Stimulated activated CD8-positive, alpha-beta memory T cell treated with anti-CD3 and anti-CD28 coated beads, Interleukin-7, amount 100 ng/mL, for 24 hours (primary cell): Measurements from ENCODE around the gene CDH4.

Experiments used
- DNase-seq: peaks from one replicate; pipeline ENCODE4 v3.0.0-alpha.2; 2020; ENCODE audit warnings: low read depth

CDH4 gene

GRCh38 chr20:61917474-61918145 is 665.5 kb downstream of the CDH4 start:
- DNase-seq, result no peak

- no peak for DNase-seq
Measured at GRCh38 chr20:61918548-61918947, 666.5 kb downstream of the CDH4 start.

GRCh38 chr20:61919239-61919638 is 667.2 kb downstream of the CDH4 start:
- no peak for DNase-seq

- no peak for DNase-seq
Measured at GRCh38 chr20:61919675-61920365, 667.8 kb downstream of the CDH4 start.

GRCh38 chr20:61922411-61922810 is 670.4 kb downstream of the CDH4 start:
- DNase-seq, result no peak

GRCh38 chr20:61922936-61923335 is 670.9 kb downstream of the CDH4 start:
- DNase-seq, result no peak

GRCh38 chr20:61923371-61924166 is 671.5 kb downstream of the CDH4 start:
- DNase-seq, result no peak

GRCh38 chr20:61924211-61924857 is 672.3 kb downstream of the CDH4 start:
- no peak for DNase-seq

- DNase-seq, result no peak
Measured at GRCh38 chr20:61924858-61925554, 672.9 kb downstream of the CDH4 start.

GRCh38 chr20:61925555-61926252 is 673.6 kb downstream of the CDH4 start:
- DNase-seq, result no peak

- no peak for DNase-seq
Measured at GRCh38 chr20:61926253-61926613, 674.2 kb downstream of the CDH4 start.

- DNase-seq, result no peak
Measured at GRCh38 chr20:61926796-61927192, 674.7 kb downstream of the CDH4 start.

GRCh38 chr20:61927193-61927825 is 675.2 kb downstream of the CDH4 start:
- no peak for DNase-seq

- DNase-seq, result no peak
Measured at GRCh38 chr20:61927826-61928541, 675.9 kb downstream of the CDH4 start.

- no peak for DNase-seq
Measured at GRCh38 chr20:61929561-61929960, 677.5 kb downstream of the CDH4 start.

GRCh38 chr20:61929971-61930666 is 678.1 kb downstream of the CDH4 start:
- DNase-seq, result no peak

- no peak for DNase-seq
Measured at GRCh38 chr20:61930776-61931475, 678.9 kb downstream of the CDH4 start.

- DNase-seq, result no peak
Measured at GRCh38 chr20:61931476-61932198, 679.6 kb downstream of the CDH4 start.
